HepG2 (cell line): ENCODE results near the gene REPS2. TPM values are rescaled to one million over a fixed set of nuclear protein-coding genes. Genes with fewer than 3 reads are reported as not detected.

Experiments
- ATAC-seq: fragments of 200-7000 bp; cut with Tn5 transposase; 3 replicates; pipeline ENCODE4 v1.9.1; 2020; ENCODE audit warnings: mild to moderate bottlenecking, moderate library complexity
- BruUV-seq: library from RNA; stranded (reverse); fragments of 400-500 nt; replicated peaks from 2 replicates; lab custom pipeline; 2021; lab: Mats Ljungman, UMichigan
- CTCF ChIA-PET: fragments of 300-600 bp; formaldehyde crosslinking; extraction: SDS; loops from one replicate; lab custom pipeline; 2021; ENCODE audit warnings: low total read pairs, inconsistent platforms, low intra/inter-chr PET ratio; lab: Yijun Ruan, JAX
- POLR2A ChIA-PET: fragments of 350-600 bp; sonication (Branson Sonifier 250); formaldehyde crosslinking; loops from one replicate; lab custom pipeline; 2020; ENCODE audit warnings: antibody characterized with exemption, inconsistent platforms; lab: Yijun Ruan, JAX
- DNase-seq: peaks from one replicate; pipeline ENCODE4 v3.0.0-alpha.2; 2015; ENCODE audit warnings: low spot score
- FAIRE-seq: peaks from 3 replicates; lab custom pipeline; 2011; peaks lifted over from hg19 to GRCh38; lab: Jason Lieb, UNC
- H2AFZ ChIP-seq: one replicate; pipeline ENCODE4 v1.6.1; 2011; ENCODE audit warnings: low read length, inconsistent platforms
- H3K27ac ChIP-seq: fragments of 300-600 bp; 3 replicates; pipeline ENCODE4 v1.8.0; 2011; ENCODE audit warnings: mixed run types, mild to moderate bottlenecking, mixed read lengths, low read length, inconsistent platforms; ENCODE audit not compliant: insufficient read depth; ENCODE audit errors: extremely low read length
- H3K27me3 ChIP-seq, 2 experiments: fragments of 200-600 bp in 1 of 2; 2 replicates in 1 of 2; 3 replicates in 1 of 2; pipeline versions ENCODE4 v1.6.0 to v1.8.0; 2011; ENCODE audit warnings: low read length in 2 of 2, mild to moderate bottlenecking in 2 of 2, moderate library complexity in 2 of 2, inconsistent platforms in 1 of 2; ENCODE audit not compliant: insufficient read depth in 2 of 2, control insufficient read depth in 1 of 2
- H3K36me3 ChIP-seq, 2 experiments: fragments of 200-600 bp in 1 of 2; replicated peaks in 1 of 2; 2 replicates in 1 of 2; 3 replicates in 1 of 2; pipeline versions ENCODE4 v1.5.1 to v1.8.0; 2011; ENCODE audit warnings: low read length in 2 of 2, inconsistent platforms in 1 of 2; ENCODE audit not compliant: insufficient read depth in 2 of 2, control insufficient read depth in 1 of 2
- H3K4me1 ChIP-seq: 2 replicates; pipeline ENCODE4 v1.5.1; 2012; ENCODE audit warnings: low read length, inconsistent platforms; ENCODE audit not compliant: insufficient read depth
- H3K4me2 ChIP-seq: 2 replicates; pipeline ENCODE4 v1.6.0; 2011; ENCODE audit warnings: low read depth, low read length, inconsistent platforms
- H3K4me3 ChIP-seq, 3 experiments: fragments of 200-600 bp in 1 of 3; sonication (generic), shearing (Covaris generic) in 1 of 3; replicated peaks in 1 of 3; 2 replicates each; pipeline ENCODE4 v1.5.1; 2011 to 2016; ENCODE audit warnings: low read length in 3 of 3, inconsistent platforms in 2 of 3, low read depth in 2 of 3, mild to moderate bottlenecking in 2 of 3, control low read depth in 1 of 3, mixed read lengths in 1 of 3; ENCODE audit not compliant: insufficient read depth in 1 of 3
- H3K79me2 ChIP-seq: one replicate; pipeline ENCODE4 v1.6.1; 2011; ENCODE audit warnings: low read length, inconsistent platforms; ENCODE audit not compliant: insufficient read depth
- H3K9ac ChIP-seq: 2 replicates; pipeline ENCODE4 v1.6.0; 2011; ENCODE audit warnings: mild to moderate bottlenecking, low read depth, low read length, inconsistent platforms; ENCODE audit not compliant: insufficient read depth
- H3K9me3 ChIP-seq: 2 replicates; pipeline ENCODE4 v1.5.1; 2012; ENCODE audit warnings: mild to moderate bottlenecking, low read length
- H4K20me1 ChIP-seq: 2 replicates; pipeline ENCODE4 v1.6.0; 2011; ENCODE audit warnings: inconsistent platforms, mild to moderate bottlenecking, low read length, moderate library complexity; ENCODE audit not compliant: insufficient read depth
- ARHGAP35 ChIP-seq: sonication (generic); formaldehyde crosslinking; IDR thresholded peaks from 2 replicates; pipeline ENCODE4 v1.9.0; 2022; ENCODE audit warnings: mild to moderate bottlenecking, inconsistent platforms, moderate library complexity, missing genetic modification reagents, borderline replicate concordance
- MTF2 ChIP-seq: sonication (generic); formaldehyde crosslinking; IDR thresholded peaks from 2 replicates; pipeline ENCODE4 v1.5.0; 2020; ENCODE audit warnings: missing genetic modification reagents, borderline replicate concordance
- PAF1 ChIP-seq: IDR thresholded peaks from 2 replicates; pipeline ENCODE4 v1.6.1; 2016; ENCODE audit warnings: missing genetic modification reagents, missing compliant biosample characterization
- SP140L ChIP-seq: sonication (generic); formaldehyde crosslinking; IDR thresholded peaks from 2 replicates; pipeline ENCODE4 v1.4.0; 2020; ENCODE audit warnings: missing genetic modification reagents, borderline replicate concordance
- ZNF318 ChIP-seq: sonication (generic); formaldehyde crosslinking; IDR thresholded peaks from 2 replicates; pipeline ENCODE4 v1.4.0; 2020; ENCODE audit warnings: mild to moderate bottlenecking, missing genetic modification reagents
- ZNF407 ChIP-seq: sonication (generic); formaldehyde crosslinking; IDR thresholded peaks from one replicate; pipeline ENCODE4 v1.5.1; 2020; ENCODE audit warnings: mild to moderate bottlenecking, missing genetic modification reagents; ENCODE audit errors: not compliant biosample characterization
- ZNF605 ChIP-seq: sonication (generic); formaldehyde crosslinking; IDR thresholded peaks from 2 replicates; pipeline ENCODE4 v1.8.0; 2022; ENCODE audit warnings: mild to moderate bottlenecking, missing genetic modification reagents
- ZNF720 ChIP-seq: sonication (generic); formaldehyde crosslinking; IDR thresholded peaks from 2 replicates; pipeline ENCODE4 v1.4.0; 2020; ENCODE audit warnings: missing genetic modification reagents
- in situ Hi-C: cut with HindIII; loops from 2 replicates; pipeline ENCODE4 v1.10.0; 2017; ENCODE audit warnings: low pct_unique_long_range_greater_than_20kb; ENCODE audit not compliant: extremely low pct_ligation_motif_present
- intact Hi-C: fragments of 100-400 bp; cut with micrococcal nuclease; formaldehyde crosslinking; loops from one replicate; pipeline ENCODE4 v1.10.0; 2022; ENCODE audit not compliant: unreplicated experiment
- polyA plus RNA-seq, 8 experiments: library from polyadenylated mRNA; depleted of rRNA in 3 of 8; stranded (reverse) in 7 of 8; unstranded in 1 of 8; fragments of >200 nt; fragmentation: Illumina TruSeq in 4 of 8; extraction: Trizol in 4 of 8; gene quantifications; 2 replicates each; pipeline versions ENCODE4 v1.2.1 to v1.2.3, GENCODE V29; 2011 to 2016; ENCODE audit warnings: low read depth in 4 of 8, missing spikeins in 1 of 8, mixed read lengths in 1 of 8; ENCODE audit not compliant: insufficient read depth in 1 of 8
- total RNA-seq, 5 experiments: library from RNA; depleted of rRNA; stranded (reverse); fragments of >200 nt; fragmentation: Illumina TruSeq; extraction: Trizol; gene quantifications; 2 replicates each; pipeline ENCODE4 v1.2.3, GENCODE V29; 2016; ENCODE audit warnings: low read depth in 1 of 5

The REPS2 gene
- total and polyA plus RNA-seq, 2 of the 13 experiments (the other 11 are each of a cell fraction or from before 2014, with no cell fraction given), result 0.05 to 0.58 TPM

- in situ Hi-C loops, result no loop called here
- POLR2A ChIA-PET, result no interaction called here
- intact Hi-C loops, result no loop called here
- no peak for TF ChIP-seq ARHGAP35 (CRISPR knock-in tag)
- no peak for TF ChIP-seq ZNF318
- no peak for TF ChIP-seq SP140L (CRISPR knock-in tag)
- TF ChIP-seq MTF2, result no peak
- no peak for TF ChIP-seq ZNF605 (CRISPR knock-in tag)
- no peak for TF ChIP-seq PAF1 (CRISPR knock-in tag)
- TF ChIP-seq ZNF720 (CRISPR knock-in tag), result no peak
- TF ChIP-seq ZNF407 (CRISPR knock-in tag), result no peak
Measured at GRCh38 chrX:17033225-17033624, 86.8 kb downstream of the REPS2 start.

More at GRCh38 chrX:17033225-17033624, 86.8 kb downstream of the REPS2 start:
- Histone ChIP-seq H3K4me1 (no peaks in the 10 kb centered on the region), H2AFZ (no peak overlapping the region), H4K20me1 (no peaks in the 10 kb centered on the region), H3K36me3 (no peaks in the 10 kb centered on the region), H3K27ac (no peak overlapping the region), H3K79me2 (no peaks in the 10 kb centered on the region), H3K9ac (no peak overlapping the region), H3K27me3 (no peaks in the 10 kb centered on the region), H3K4me2 (no peak overlapping the region), H3K9me3 (no peaks in the 10 kb centered on the region), H3K4me3 (no peak overlapping the region)
- ATAC-seq, result no peak
- FAIRE-seq, result no peak
- no TSS peak for BruUV-seq
- no peak for DNase-seq
- CTCF ChIA-PET, result no interaction called here
